DOHH2 (cell line): ENCODE results near the gene CLDND1.

ENCODE experiments used
- H3F3A ChIP-seq: fragments of 200-600 bp; sonication (generic), shearing (Covaris generic); 2 replicates; pipeline ENCODE4 v1.6.0; 2016; ENCODE audit warnings: antibody characterized with exemption, mild to moderate bottlenecking; ENCODE audit not compliant: control insufficient read depth, insufficient read depth
- H3K27ac ChIP-seq: fragments of 200-600 bp; sonication (generic); 2 replicates; pipeline ENCODE4 v1.5.1; 2014; ENCODE audit warnings: low read depth, mild to moderate bottlenecking, low read length, moderate library complexity
- H3K27me3 ChIP-seq: fragments of 200-600 bp; sonication (generic); 2 replicates; pipeline ENCODE4 v1.6.1; 2014; ENCODE audit warnings: mild to moderate bottlenecking, low read length, mixed read lengths; ENCODE audit not compliant: control insufficient read depth
- H3K36me3 ChIP-seq: fragments of 200-600 bp; sonication (generic); 2 replicates; pipeline ENCODE4 v1.6.1; 2014; ENCODE audit warnings: mild to moderate bottlenecking, low read length, moderate library complexity, mixed read lengths; ENCODE audit not compliant: control insufficient read depth
- H3K4me1 ChIP-seq: fragments of 200-600 bp; sonication (generic); 2 replicates; pipeline ENCODE4 v1.6.1; 2014; ENCODE audit warnings: mild to moderate bottlenecking, low read length, mixed read lengths; ENCODE audit not compliant: control insufficient read depth
- H3K4me2 ChIP-seq: fragments of 200-600 bp; sonication (generic); 2 replicates; pipeline ENCODE4 v1.6.0; 2014; ENCODE audit warnings: mild to moderate bottlenecking, low read length, moderate library complexity
- H3K4me3 ChIP-seq: fragments of 200-600 bp; sonication (generic); 2 replicates; pipeline ENCODE4 v1.5.1; 2014; ENCODE audit warnings: mild to moderate bottlenecking, low read length, mixed read lengths
- H3K79me2 ChIP-seq: fragments of 200-600 bp; sonication (generic); 2 replicates; pipeline ENCODE4 v1.6.1; 2014; ENCODE audit warnings: mild to moderate bottlenecking, low read length, mixed read lengths; ENCODE audit not compliant: control insufficient read depth
- H3K9me2 ChIP-seq: fragments of 200-600 bp; sonication (generic); replicated peaks from 2 replicates; pipeline ENCODE4 v1.6.1; 2014; ENCODE audit warnings: mild to moderate bottlenecking, low read length, mixed read lengths; ENCODE audit not compliant: control insufficient read depth
- H3K9me3 ChIP-seq: fragments of 200-600 bp; sonication (generic); 2 replicates; pipeline ENCODE4 v1.6.1; 2014; ENCODE audit warnings: antibody characterized with exemption, low read length, mixed read lengths; ENCODE audit not compliant: control insufficient read depth, insufficient read depth
- H4K20me1 ChIP-seq: fragments of 200-600 bp; sonication (generic); 2 replicates; pipeline ENCODE4 v1.6.0; 2014; ENCODE audit warnings: low read depth, mild to moderate bottlenecking, antibody characterized with exemption, low read length, moderate library complexity; ENCODE audit not compliant: control insufficient read depth, insufficient read depth
- EZH2phosphoT487 ChIP-seq: fragments of 200-600 bp; sonication (generic); IDR thresholded peaks from 2 replicates; pipeline ENCODE4 v1.6.1; 2017; ENCODE audit warnings: borderline replicate concordance, mild to moderate bottlenecking, antibody characterized with exemption, low read length, moderate library complexity, mixed read lengths
- TF ChIP-seq, protein P1 (sequence below): fragments of 200-600 bp; sonication (generic); IDR thresholded peaks from one replicate; pipeline ENCODE4 v1.5.1; 2014; ENCODE audit warnings: antibody characterized with exemption, mild to moderate bottlenecking, low read depth, low read length; ENCODE audit not compliant: poor library complexity, severe bottlenecking

Gene CLDND1

GRCh38 chr3:98565843-98566242 lies 43.1 kb upstream of the CLDND1 start:
- no peaks in the 10 kb centered on the region for H3K9me2 ChIP-seq
- H3K4me2 ChIP-seq: no peak overlapping the region
- peak overlapping the region; percentile 88 for H3K27ac ChIP-seq
- H3K27me3 ChIP-seq: no peaks in the 10 kb centered on the region
- no peaks in the 10 kb centered on the region for H3K36me3 ChIP-seq
- TF ChIP-seq EZH2phosphoT487: no peak
- TF ChIP-seq, protein P1, sequence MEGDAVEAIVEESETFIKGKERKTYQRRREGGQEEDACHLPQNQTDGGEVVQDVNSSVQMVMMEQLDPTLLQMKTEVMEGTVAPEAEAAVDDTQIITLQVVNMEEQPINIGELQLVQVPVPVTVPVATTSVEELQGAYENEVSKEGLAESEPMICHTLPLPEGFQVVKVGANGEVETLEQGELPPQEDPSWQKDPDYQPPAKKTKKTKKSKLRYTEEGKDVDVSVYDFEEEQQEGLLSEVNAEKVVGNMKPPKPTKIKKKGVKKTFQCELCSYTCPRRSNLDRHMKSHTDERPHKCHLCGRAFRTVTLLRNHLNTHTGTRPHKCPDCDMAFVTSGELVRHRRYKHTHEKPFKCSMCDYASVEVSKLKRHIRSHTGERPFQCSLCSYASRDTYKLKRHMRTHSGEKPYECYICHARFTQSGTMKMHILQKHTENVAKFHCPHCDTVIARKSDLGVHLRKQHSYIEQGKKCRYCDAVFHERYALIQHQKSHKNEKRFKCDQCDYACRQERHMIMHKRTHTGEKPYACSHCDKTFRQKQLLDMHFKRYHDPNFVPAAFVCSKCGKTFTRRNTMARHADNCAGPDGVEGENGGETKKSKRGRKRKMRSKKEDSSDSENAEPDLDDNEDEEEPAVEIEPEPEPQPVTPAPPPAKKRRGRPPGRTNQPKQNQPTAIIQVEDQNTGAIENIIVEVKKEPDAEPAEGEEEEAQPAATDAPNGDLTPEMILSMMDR: no peak
- no peak overlapping the region for H3K4me3 ChIP-seq
- no peaks in the 10 kb centered on the region for H3K9me3 ChIP-seq
- no peaks in the 10 kb centered on the region for H4K20me1 ChIP-seq
- no peaks in the 10 kb centered on the region for H3K79me2 ChIP-seq
- H3K4me1 ChIP-seq: peaks cover 64% of the 10 kb centered on the region
- peaks cover 21% of the 10 kb centered on the region for H3F3A ChIP-seq

DNA sequence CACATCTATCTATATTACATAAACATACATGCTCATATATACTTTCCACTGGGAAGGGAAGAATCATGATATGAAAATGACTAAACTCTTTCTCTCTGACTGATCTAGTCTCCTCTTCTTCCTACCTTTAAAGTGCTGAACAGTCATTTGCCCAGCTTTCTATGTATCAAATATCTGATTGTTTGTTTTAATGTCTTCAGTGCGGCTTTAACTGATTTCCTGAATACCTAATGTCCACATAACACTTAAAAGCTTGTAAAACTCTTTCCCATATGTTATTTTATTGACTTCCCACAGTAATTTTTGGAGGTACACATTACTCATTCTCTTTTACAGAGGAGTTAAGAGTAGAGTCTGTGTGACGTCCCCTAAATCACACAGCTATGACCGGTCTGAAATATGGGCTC lies 42.5 kb upstream of the CLDND1 start:
- Histone ChIP-seq H3K4me1 (peaks cover 67% of the 10 kb centered on the region), H4K20me1 (no peaks in the 10 kb centered on the region), H3K4me3 (peak overlapping the region; percentile 62; the same call in 1 of the 2 replicates), H3K9me2 (no peaks in the 10 kb centered on the region), H3F3A (peaks cover 21% of the 10 kb centered on the region), H3K9me3 (no peaks in the 10 kb centered on the region), H3K27me3 (no peaks in the 10 kb centered on the region), H3K36me3 (no peaks in the 10 kb centered on the region), H3K79me2 (no peaks in the 10 kb centered on the region), H3K4me2 (peak overlapping the region; percentile 73), H3K27ac (peak overlapping the region; percentile 88)
- no peak for TF ChIP-seq EZH2phosphoT487
- TF ChIP-seq, protein P1: no peak

DNA sequence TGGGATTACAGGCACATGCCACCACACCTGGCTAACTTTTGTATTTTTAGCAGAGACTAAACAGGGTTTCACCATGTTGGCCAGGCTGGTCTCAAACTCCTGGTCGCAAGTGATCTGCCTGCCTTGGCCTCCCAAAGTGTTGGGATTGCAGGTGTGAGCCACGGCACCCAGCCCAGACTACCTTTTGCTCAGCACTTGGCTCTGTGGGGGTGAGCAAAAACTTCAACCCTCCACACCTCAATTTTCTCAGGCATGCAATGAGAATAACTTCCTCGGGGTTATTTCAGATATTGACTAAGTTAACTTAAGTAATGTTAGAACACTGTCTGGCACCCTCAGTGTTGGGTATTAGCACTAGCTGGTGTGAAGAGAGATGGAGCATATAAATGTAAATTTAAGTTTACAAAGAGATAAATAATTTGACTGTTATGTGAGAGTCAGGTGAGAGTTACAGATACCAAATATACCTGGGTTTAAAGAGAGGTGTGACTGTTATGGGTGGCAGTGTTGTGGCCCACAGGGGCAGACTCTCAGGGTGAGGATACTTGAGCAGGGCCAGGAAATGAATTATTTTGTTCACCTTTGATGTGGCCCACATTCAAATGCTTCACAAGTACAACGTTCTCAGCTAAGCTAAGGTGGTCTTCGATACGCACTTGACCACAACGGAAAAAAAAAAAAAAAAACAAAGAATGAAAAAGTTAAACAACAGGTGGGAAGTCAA lies 41.7 kb upstream of the CLDND1 start:
- H3K4me2 ChIP-seq: peak overlapping the region; percentile 73
- TF ChIP-seq EZH2phosphoT487: no peak
- TF ChIP-seq, protein P1: no peak
- no peaks in the 10 kb centered on the region for H4K20me1 ChIP-seq
- no peaks in the 10 kb centered on the region for H3K79me2 ChIP-seq
- H3K4me1 ChIP-seq: peaks cover 67% of the 10 kb centered on the region
- no peaks in the 10 kb centered on the region for H3K9me2 ChIP-seq
- H3F3A ChIP-seq: peaks cover 21% of the 10 kb centered on the region
- H3K27ac ChIP-seq: peak overlapping the region; percentile 88
- H3K9me3 ChIP-seq: no peaks in the 10 kb centered on the region
- H3K27me3 ChIP-seq: no peaks in the 10 kb centered on the region
- peak overlapping the region; percentile 62 for H3K4me3 ChIP-seq
- no peaks in the 10 kb centered on the region for H3K36me3 ChIP-seq
